Memory B cell (primary cell): ENCODE data around the gene OR4K2.
"Not testable (repeated sequence)": the region's sequence is repeated elsewhere in the genome, so short reads cannot be mapped to it uniquely, and the experiment has no call there.

Source experiments
- ATAC-seq: fragments of 150-1000 bp; cut with Tn5 transposase; 2 replicates; pipeline ENCODE4 v1.10.0; 2021; ENCODE audit warnings: low read depth, mild to moderate bottlenecking, moderate library complexity
- DNase-seq, 2 donors: peaks; one replicate each; pipeline ENCODE4 v3.0.0; 2022; ENCODE audit warnings: low spot score in 2 of 2
- H3K27ac Mint-ChIP-seq: one replicate; pipeline ENCODE4 v1.8.0; 2022; ENCODE audit warnings: mild to moderate bottlenecking, moderate library complexity, mixed read lengths
- H3K27me3 Mint-ChIP-seq: one replicate; pipeline ENCODE4 v1.8.0; 2022; ENCODE audit warnings: mixed read lengths
- H3K36me3 Mint-ChIP-seq: one replicate; pipeline ENCODE4 v1.8.0; 2022; ENCODE audit warnings: mild to moderate bottlenecking, mixed read lengths
- H3K4me1 Mint-ChIP-seq: one replicate; pipeline ENCODE4 v1.8.0; 2022; ENCODE audit warnings: mixed read lengths
- H3K4me3 Mint-ChIP-seq: one replicate; pipeline ENCODE4 v1.8.0; 2022; ENCODE audit warnings: mild to moderate bottlenecking, moderate library complexity, mixed read lengths
- H3K9me3 Mint-ChIP-seq: one replicate; pipeline ENCODE4 v1.8.0; 2022; ENCODE audit warnings: mixed read lengths

The OR4K2 gene

GRCh38 chr14:19874842-19875241 is at the start of gene OR4K2:
TSS of gene OR4K2 (plus strand) at chr14:19875142. CDS start at chr14:19876268, 1,126 bp downstream.
- no peaks in the 10 kb centered on the region for H3K36me3 Mint-ChIP-seq
- H3K27me3 Mint-ChIP-seq, result no peaks in the 10 kb centered on the region
- H3K27ac Mint-ChIP-seq, result no peak within 1 kb of the TSS
- H3K4me3 Mint-ChIP-seq, result no peak within 1 kb of the TSS
- H3K4me1 Mint-ChIP-seq, result no peaks in the 10 kb centered on the region
- DNase-seq (no peak), ATAC-seq (no peak)
- no peaks in the 10 kb centered on the region for H3K9me3 Mint-ChIP-seq

GRCh38 chr14:19827626-19828244 is 47.2 kb upstream of the OR4K2 start:
- H3K4me1 Mint-ChIP-seq, H3K27ac Mint-ChIP-seq, H3K27me3 Mint-ChIP-seq, ATAC-seq, DNase-seq, H3K4me3 Mint-ChIP-seq, H3K36me3 Mint-ChIP-seq, H3K9me3 Mint-ChIP-seq: not testable (repeated sequence)

GRCh38 chr14:19828314-19828713 is 46.6 kb upstream of the OR4K2 start:
- H3K4me1 Mint-ChIP-seq, result no peaks in the 10 kb centered on the region
- no peaks in the 10 kb centered on the region for H3K27me3 Mint-ChIP-seq
- no peak for ATAC-seq

GRCh38 chr14:19834203-19834848 is 40.6 kb upstream of the OR4K2 start:
- ATAC-seq, H3K27me3 Mint-ChIP-seq, H3K4me1 Mint-ChIP-seq, H3K36me3 Mint-ChIP-seq, H3K27ac Mint-ChIP-seq, H3K4me3 Mint-ChIP-seq, DNase-seq, H3K9me3 Mint-ChIP-seq: not testable (repeated sequence)

More at GRCh38 chr14:19828314-19828713, 46.6 kb upstream of the OR4K2 start:
- Mint-ChIP-seq H3K27ac (no peak overlapping the region), H3K4me3 (no peak overlapping the region), H3K9me3 (peaks cover 1% of the 10 kb centered on the region), H3K36me3 (no peaks in the 10 kb centered on the region)
- no peak for DNase-seq

- H3K36me3 Mint-ChIP-seq, result no peaks in the 10 kb centered on the region
- H3K27ac Mint-ChIP-seq, result no peak overlapping the region
These were observed 36.5 kb upstream of the OR4K2 start for GRCh38 chr14:19838433-19838832.

GRCh38 chr14:19851365-19851764 is 23.6 kb upstream of the OR4K2 start:
- no peak for ATAC-seq

More at GRCh38 chr14:19838433-19838832, 36.5 kb upstream of the OR4K2 start:
- Mint-ChIP-seq H3K4me3 (no peak overlapping the region), H3K4me1 (no peaks in the 10 kb centered on the region), H3K27me3 (no peaks in the 10 kb centered on the region), H3K9me3 (no peaks in the 10 kb centered on the region)
- DNase-seq (no peak), ATAC-seq (no peak)

GRCh38 chr14:19866061-19866669 is 8.8 kb upstream of the OR4K2 start:
- not testable (repeated sequence) for H3K4me1 Mint-ChIP-seq, H3K36me3 Mint-ChIP-seq, H3K9me3 Mint-ChIP-seq, H3K4me3 Mint-ChIP-seq, ATAC-seq, DNase-seq, H3K27me3 Mint-ChIP-seq, H3K27ac Mint-ChIP-seq

More at GRCh38 chr14:19851365-19851764, 23.6 kb upstream of the OR4K2 start:
- Mint-ChIP-seq H3K36me3 (no peaks in the 10 kb centered on the region), H3K4me3 (no peak overlapping the region), H3K27me3 (no peaks in the 10 kb centered on the region), H3K27ac (no peak overlapping the region), H3K9me3 (peaks cover 1% of the 10 kb centered on the region), H3K4me1 (no peaks in the 10 kb centered on the region)
- DNase-seq, result no peak

GRCh38 chr14:19873178-19873577 is 1.8 kb upstream of the OR4K2 start:
- no peak overlapping the region for H3K27ac Mint-ChIP-seq
- no peak for DNase-seq
- H3K4me3 Mint-ChIP-seq, result no peak overlapping the region
- H3K36me3 Mint-ChIP-seq, result no peaks in the 10 kb centered on the region
- ATAC-seq, result no peak
- H3K27me3 Mint-ChIP-seq, result no peaks in the 10 kb centered on the region
- H3K4me1 Mint-ChIP-seq, result no peaks in the 10 kb centered on the region
- no peaks in the 10 kb centered on the region for H3K9me3 Mint-ChIP-seq

- Mint-ChIP-seq H3K4me3 (no peak overlapping the region), H3K9me3 (no peaks in the 10 kb centered on the region), H3K4me1 (no peaks in the 10 kb centered on the region), H3K36me3 (no peaks in the 10 kb centered on the region), H3K27ac (no peak overlapping the region), H3K27me3 (no peaks in the 10 kb centered on the region)
- ATAC-seq (no peak), DNase-seq (no peak)
These were observed 3.2 kb downstream of the OR4K2 start for GRCh38 chr14:19878029-19878642.

- Mint-ChIP-seq H3K4me1 (no peaks in the 10 kb centered on the region), H3K27me3 (no peaks in the 10 kb centered on the region), H3K4me3 (no peak overlapping the region), H3K36me3 (no peaks in the 10 kb centered on the region), H3K27ac (no peak overlapping the region), H3K9me3 (peaks cover 9% of the 10 kb centered on the region)
- DNase-seq (no peak), ATAC-seq (no peak)
These were observed 20.3 kb downstream of the OR4K2 start for GRCh38 chr14:19895282-19895681.

GRCh38 chr14:19900999-19901398 is 26.1 kb downstream of the OR4K2 start:
- Mint-ChIP-seq H3K36me3 (no peaks in the 10 kb centered on the region), H3K27ac (no peak overlapping the region), H3K4me3 (no peak overlapping the region), H3K27me3 (no peaks in the 10 kb centered on the region), H3K4me1 (no peaks in the 10 kb centered on the region), H3K9me3 (peaks cover 7% of the 10 kb centered on the region)
- ATAC-seq, result no peak
- no peak for DNase-seq

- H3K36me3 Mint-ChIP-seq, result no peaks in the 10 kb centered on the region
- H3K9me3 Mint-ChIP-seq, result peaks cover 2% of the 10 kb centered on the region
- H3K4me1 Mint-ChIP-seq, result no peaks in the 10 kb centered on the region
- no peak overlapping the region for H3K4me3 Mint-ChIP-seq
- ATAC-seq, result no peak
- DNase-seq, result no peak
- H3K27me3 Mint-ChIP-seq, result no peaks in the 10 kb centered on the region
- H3K27ac Mint-ChIP-seq, result no peak overlapping the region
These were observed 27.5 kb downstream of the OR4K2 start for GRCh38 chr14:19902409-19902808.

- DNase-seq (no peak), ATAC-seq (no peak)
- Mint-ChIP-seq H3K27ac (no peak overlapping the region), H3K4me3 (no peak overlapping the region), H3K27me3 (no peaks in the 10 kb centered on the region), H3K36me3 (no peaks in the 10 kb centered on the region), H3K9me3 (no peaks in the 10 kb centered on the region), H3K4me1 (no peaks in the 10 kb centered on the region)
These were observed 31.7 kb downstream of the OR4K2 start for GRCh38 chr14:19906665-19907064.

- DNase-seq (no peak), ATAC-seq (no peak)
- H3K4me1 Mint-ChIP-seq, result no peaks in the 10 kb centered on the region
- H3K27ac Mint-ChIP-seq, result no peak overlapping the region
- H3K4me3 Mint-ChIP-seq, result no peak overlapping the region
- no peaks in the 10 kb centered on the region for H3K36me3 Mint-ChIP-seq
- H3K27me3 Mint-ChIP-seq, result no peaks in the 10 kb centered on the region
- H3K9me3 Mint-ChIP-seq, result no peaks in the 10 kb centered on the region
These were observed 36.2 kb downstream of the OR4K2 start for GRCh38 chr14:19911114-19911513.
